Glutamatergic neuron (in vitro differentiated cells): ENCODE measurements around the gene NFASC. TPM values are rescaled to one million over a fixed set of nuclear protein-coding genes. Genes with fewer than 3 reads are reported as not detected.

Experiments used
- DNase-seq: peaks from one replicate; pipeline ENCODE4 v3.0.0; 2022
- H3K27ac Mint-ChIP-seq: one replicate; pipeline ENCODE4 v1.8.0; 2020; ENCODE audit warnings: mild to moderate bottlenecking, mixed read lengths, inconsistent platforms; ENCODE audit not compliant: unreplicated experiment
- H3K27me3 Mint-ChIP-seq: one replicate; pipeline ENCODE4 v1.8.0; 2020; ENCODE audit warnings: mild to moderate bottlenecking, moderate library complexity, mixed read lengths, inconsistent platforms; ENCODE audit not compliant: unreplicated experiment
- H3K36me3 Mint-ChIP-seq: one replicate; pipeline ENCODE4 v1.8.0; 2020; ENCODE audit warnings: mild to moderate bottlenecking, mixed read lengths, inconsistent platforms; ENCODE audit not compliant: unreplicated experiment
- H3K4me1 Mint-ChIP-seq: one replicate; pipeline ENCODE4 v1.8.0; 2020; ENCODE audit warnings: mild to moderate bottlenecking, low read depth, mixed read lengths, inconsistent platforms; ENCODE audit not compliant: unreplicated experiment
- H3K4me3 Mint-ChIP-seq: one replicate; pipeline ENCODE4 v1.8.0; 2020; ENCODE audit warnings: mild to moderate bottlenecking, mixed read lengths, inconsistent platforms; ENCODE audit not compliant: unreplicated experiment
- H3K9me3 Mint-ChIP-seq: one replicate; pipeline ENCODE4 v1.8.0; 2020; ENCODE audit warnings: mild to moderate bottlenecking, moderate library complexity, mixed read lengths, inconsistent platforms; ENCODE audit not compliant: unreplicated experiment
- total RNA-seq: library from RNA; stranded (reverse); fragmentation: NEBNext Ultra II Directional; extraction: Animal tissue kit (Norgen Biotek cat#: 25700); gene quantifications from one replicate; pipeline ENCODE4 v1.2.1, GENCODE V29; 2021; ENCODE audit not compliant: unreplicated experiment
- TF ChIP-seq, protein P1 (sequence below): fragments of 200-600 bp; sonication (generic); IDR thresholded peaks from one replicate; pipeline ENCODE4 v1.5.0; 2021; ENCODE audit not compliant: partially characterized antibody, unreplicated experiment

Gene NFASC
- total RNA-seq, 1 donor from 2014 or later, result 301 TPM

DNA sequence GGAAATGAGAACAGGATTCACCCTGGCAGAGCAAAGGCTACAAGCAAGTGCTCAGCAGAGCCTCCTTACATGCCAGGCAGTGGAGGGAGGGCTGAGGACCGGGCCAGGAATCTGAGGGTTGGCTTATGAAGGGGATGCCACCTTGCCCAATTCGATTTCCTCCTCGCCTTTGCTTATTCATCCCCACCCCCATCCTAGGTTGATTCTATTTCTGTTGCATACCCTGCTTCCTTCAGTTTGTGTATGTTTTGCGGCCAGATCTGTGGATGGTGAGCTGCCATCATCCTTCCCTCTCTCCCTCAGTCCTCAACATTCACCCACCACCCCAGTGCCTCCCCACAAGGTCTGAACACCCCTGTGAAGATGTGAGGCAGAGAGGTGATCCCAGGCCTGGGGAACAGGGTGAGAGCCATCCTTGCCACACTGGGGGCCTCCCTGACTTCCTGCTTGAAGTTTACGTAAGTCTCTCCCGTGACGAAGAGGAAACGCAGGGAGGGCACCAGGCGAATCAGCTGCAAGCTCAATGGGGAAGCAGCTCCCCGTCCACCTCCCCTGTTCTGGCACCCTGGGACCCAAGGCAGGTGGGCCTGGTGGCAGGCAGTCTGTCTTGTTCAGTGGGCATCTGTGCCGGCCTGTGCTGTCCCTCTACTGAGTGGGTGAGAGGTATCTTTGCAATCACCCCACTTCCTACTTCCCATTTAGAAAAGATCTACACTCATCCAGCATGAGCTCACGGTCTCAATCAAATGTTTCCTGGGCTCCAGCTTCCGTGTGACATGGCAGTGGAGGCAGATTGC is 121.7 kb downstream of the NFASC start:
- DNase-seq, result no peak
- peaks cover 27% of the 10 kb centered on the region for H3K4me1 Mint-ChIP-seq
- H3K36me3 Mint-ChIP-seq, result peaks cover 18% of the 10 kb centered on the region
- H3K9me3 Mint-ChIP-seq, result peaks cover 26% of the 10 kb centered on the region
- H3K27ac Mint-ChIP-seq, result no peak overlapping the region
- TF ChIP-seq, protein P1, sequence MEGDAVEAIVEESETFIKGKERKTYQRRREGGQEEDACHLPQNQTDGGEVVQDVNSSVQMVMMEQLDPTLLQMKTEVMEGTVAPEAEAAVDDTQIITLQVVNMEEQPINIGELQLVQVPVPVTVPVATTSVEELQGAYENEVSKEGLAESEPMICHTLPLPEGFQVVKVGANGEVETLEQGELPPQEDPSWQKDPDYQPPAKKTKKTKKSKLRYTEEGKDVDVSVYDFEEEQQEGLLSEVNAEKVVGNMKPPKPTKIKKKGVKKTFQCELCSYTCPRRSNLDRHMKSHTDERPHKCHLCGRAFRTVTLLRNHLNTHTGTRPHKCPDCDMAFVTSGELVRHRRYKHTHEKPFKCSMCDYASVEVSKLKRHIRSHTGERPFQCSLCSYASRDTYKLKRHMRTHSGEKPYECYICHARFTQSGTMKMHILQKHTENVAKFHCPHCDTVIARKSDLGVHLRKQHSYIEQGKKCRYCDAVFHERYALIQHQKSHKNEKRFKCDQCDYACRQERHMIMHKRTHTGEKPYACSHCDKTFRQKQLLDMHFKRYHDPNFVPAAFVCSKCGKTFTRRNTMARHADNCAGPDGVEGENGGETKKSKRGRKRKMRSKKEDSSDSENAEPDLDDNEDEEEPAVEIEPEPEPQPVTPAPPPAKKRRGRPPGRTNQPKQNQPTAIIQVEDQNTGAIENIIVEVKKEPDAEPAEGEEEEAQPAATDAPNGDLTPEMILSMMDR, result no peak
- no peak overlapping the region for H3K4me3 Mint-ChIP-seq
- H3K27me3 Mint-ChIP-seq, result peaks cover 26% of the 10 kb centered on the region

DNA sequence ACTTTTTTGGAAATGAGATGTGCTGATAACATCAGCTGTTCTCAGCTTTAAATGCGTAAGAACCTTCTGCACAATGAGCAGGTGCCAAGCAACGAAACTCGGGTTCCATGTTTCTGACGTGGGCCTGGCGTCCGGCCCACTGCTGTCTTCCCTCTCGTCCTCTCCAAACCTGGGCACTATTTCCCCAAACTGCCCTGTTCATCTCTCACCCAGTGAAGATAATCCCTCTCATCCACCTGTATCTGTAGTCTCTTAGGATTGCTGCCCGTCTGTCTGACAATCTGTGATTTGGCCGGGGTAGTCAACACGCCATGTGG is 122.3 kb downstream of the NFASC start:
- peak overlapping the region; percentile 6 for H3K27ac Mint-ChIP-seq
- H3K27me3 Mint-ChIP-seq, result peaks cover 26% of the 10 kb centered on the region
- H3K36me3 Mint-ChIP-seq, result peaks cover 18% of the 10 kb centered on the region
- TF ChIP-seq, protein P1, result no peak
- H3K4me3 Mint-ChIP-seq, result no peak overlapping the region
- H3K4me1 Mint-ChIP-seq, result peaks cover 32% of the 10 kb centered on the region
- DNase-seq, result no peak
- H3K9me3 Mint-ChIP-seq, result peaks cover 26% of the 10 kb centered on the region

- TF ChIP-seq, protein P1, result no peak
- no peak overlapping the region for H3K27ac Mint-ChIP-seq
- no peak for DNase-seq
- peaks cover 27% of the 10 kb centered on the region for H3K4me1 Mint-ChIP-seq
- no peak overlapping the region for H3K4me3 Mint-ChIP-seq
- H3K9me3 Mint-ChIP-seq, result peaks cover 22% of the 10 kb centered on the region
- H3K27me3 Mint-ChIP-seq, result peaks cover 22% of the 10 kb centered on the region
- H3K36me3 Mint-ChIP-seq, result peaks cover 18% of the 10 kb centered on the region
Observed at GRCh38 chr1:204994086-204994862, 123.6 kb downstream of the NFASC start.

DNA sequence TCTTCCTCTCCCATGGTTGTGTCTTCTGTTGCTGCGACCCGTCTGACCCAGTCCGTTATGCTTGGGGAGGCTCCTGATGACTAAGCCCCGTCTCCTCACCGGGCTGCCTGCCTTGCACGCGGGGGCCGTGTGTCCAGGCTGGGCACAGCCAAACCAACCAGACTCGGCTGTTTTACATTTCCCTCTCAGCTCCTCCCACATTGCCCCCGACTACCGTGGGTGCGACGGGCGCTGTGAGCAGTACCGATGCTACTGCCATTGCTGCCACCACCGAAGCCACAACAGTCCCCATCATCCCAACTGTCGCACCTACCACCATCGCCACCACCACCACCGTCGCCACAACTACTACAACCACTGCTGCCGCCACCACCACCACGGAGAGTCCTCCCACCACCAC is 126.3 kb downstream of the NFASC start:
- no peak for DNase-seq
- TF ChIP-seq, protein P1, result no peak

More for the DNA sequence above, 126.3 kb downstream of the NFASC start:
- Mint-ChIP-seq H3K4me3 (no peak overlapping the region), H3K4me1 (peaks cover 30% of the 10 kb centered on the region), H3K36me3 (peaks cover 23% of the 10 kb centered on the region), H3K9me3 (peaks cover 27% of the 10 kb centered on the region), H3K27ac (no peak overlapping the region), H3K27me3 (peaks cover 20% of the 10 kb centered on the region)
